Chondrocyte (in vitro differentiated cells): ENCODE measurements around the gene PAK6. TPM values are rescaled to one million over a fixed set of nuclear protein-coding genes. Genes with fewer than 3 reads are reported as not detected.

Experiments
- DNase-seq: peaks from one replicate; pipeline ENCODE4 v3.0.0; 2021; ENCODE audit warnings: mixed read lengths, low spot score
- H3K27ac Mint-ChIP-seq: one replicate; pipeline ENCODE4 v1.8.0; 2021; ENCODE audit warnings: mild to moderate bottlenecking, moderate library complexity, mixed read lengths; ENCODE audit not compliant: unreplicated experiment
- H3K27me3 Mint-ChIP-seq: 2 replicates; pipeline ENCODE4 v1.8.0; 2021; ENCODE audit warnings: low read depth, mixed read lengths
- H3K36me3 Mint-ChIP-seq: 2 replicates; pipeline ENCODE4 v1.8.0; 2021; ENCODE audit warnings: low read depth, mixed read lengths
- H3K4me1 Mint-ChIP-seq: 2 replicates; pipeline ENCODE4 v1.8.0; 2021; ENCODE audit warnings: low read depth, mild to moderate bottlenecking, mixed read lengths
- H3K4me3 Mint-ChIP-seq: one replicate; pipeline ENCODE4 v1.8.0; 2021; ENCODE audit warnings: mild to moderate bottlenecking, moderate library complexity, mixed read lengths; ENCODE audit not compliant: unreplicated experiment
- H3K9me3 Mint-ChIP-seq: 2 replicates; pipeline ENCODE4 v1.8.0; 2021; ENCODE audit warnings: low read depth, mixed read lengths
- total RNA-seq: library from RNA; stranded (reverse); gene quantifications from 3 replicates; pipeline ENCODE4 v1.2.1, GENCODE V29; 2021
- TF ChIP-seq, protein P1 (sequence below): fragments of 200-600 bp; sonication (generic); IDR thresholded peaks from 2 replicates; pipeline ENCODE4 v1.5.0; 2021; ENCODE audit warnings: antibody characterized with exemption, mild to moderate bottlenecking, moderate library complexity

PAK6 gene
- total RNA-seq, 1 donor from 2014 or later = 0.37 TPM

DNA sequence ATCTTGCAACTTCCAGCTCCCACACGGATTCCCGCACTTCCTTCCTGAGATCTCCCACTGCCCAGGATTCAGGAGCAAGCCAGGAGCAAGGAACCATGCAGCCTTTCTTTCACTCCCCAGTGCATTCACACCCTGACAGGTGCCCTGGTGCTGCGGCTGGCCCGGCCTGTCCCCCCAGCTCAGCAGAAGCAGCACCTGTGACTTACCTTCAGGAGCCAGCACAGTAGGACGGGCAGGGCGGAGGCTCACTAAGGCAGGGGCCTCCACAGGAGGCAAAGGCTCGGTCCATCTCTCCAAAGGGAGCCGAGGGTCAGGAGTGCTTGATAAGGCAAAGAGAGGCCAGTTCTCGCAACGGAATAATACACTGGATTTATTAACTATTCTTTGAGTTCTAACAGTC lies 39.2 kb downstream of the PAK6 start:
- H3K27ac Mint-ChIP-seq = no peak overlapping the region
- no peak overlapping the region for H3K4me3 Mint-ChIP-seq
- H3K27me3 Mint-ChIP-seq = peaks cover 17% of the 10 kb centered on the region
- no peaks in the 10 kb centered on the region for H3K36me3 Mint-ChIP-seq
- no peaks in the 10 kb centered on the region for H3K9me3 Mint-ChIP-seq
- no peak for DNase-seq
- TF ChIP-seq, protein P1, sequence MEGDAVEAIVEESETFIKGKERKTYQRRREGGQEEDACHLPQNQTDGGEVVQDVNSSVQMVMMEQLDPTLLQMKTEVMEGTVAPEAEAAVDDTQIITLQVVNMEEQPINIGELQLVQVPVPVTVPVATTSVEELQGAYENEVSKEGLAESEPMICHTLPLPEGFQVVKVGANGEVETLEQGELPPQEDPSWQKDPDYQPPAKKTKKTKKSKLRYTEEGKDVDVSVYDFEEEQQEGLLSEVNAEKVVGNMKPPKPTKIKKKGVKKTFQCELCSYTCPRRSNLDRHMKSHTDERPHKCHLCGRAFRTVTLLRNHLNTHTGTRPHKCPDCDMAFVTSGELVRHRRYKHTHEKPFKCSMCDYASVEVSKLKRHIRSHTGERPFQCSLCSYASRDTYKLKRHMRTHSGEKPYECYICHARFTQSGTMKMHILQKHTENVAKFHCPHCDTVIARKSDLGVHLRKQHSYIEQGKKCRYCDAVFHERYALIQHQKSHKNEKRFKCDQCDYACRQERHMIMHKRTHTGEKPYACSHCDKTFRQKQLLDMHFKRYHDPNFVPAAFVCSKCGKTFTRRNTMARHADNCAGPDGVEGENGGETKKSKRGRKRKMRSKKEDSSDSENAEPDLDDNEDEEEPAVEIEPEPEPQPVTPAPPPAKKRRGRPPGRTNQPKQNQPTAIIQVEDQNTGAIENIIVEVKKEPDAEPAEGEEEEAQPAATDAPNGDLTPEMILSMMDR = no peak
- H3K4me1 Mint-ChIP-seq = no peaks in the 10 kb centered on the region

DNA sequence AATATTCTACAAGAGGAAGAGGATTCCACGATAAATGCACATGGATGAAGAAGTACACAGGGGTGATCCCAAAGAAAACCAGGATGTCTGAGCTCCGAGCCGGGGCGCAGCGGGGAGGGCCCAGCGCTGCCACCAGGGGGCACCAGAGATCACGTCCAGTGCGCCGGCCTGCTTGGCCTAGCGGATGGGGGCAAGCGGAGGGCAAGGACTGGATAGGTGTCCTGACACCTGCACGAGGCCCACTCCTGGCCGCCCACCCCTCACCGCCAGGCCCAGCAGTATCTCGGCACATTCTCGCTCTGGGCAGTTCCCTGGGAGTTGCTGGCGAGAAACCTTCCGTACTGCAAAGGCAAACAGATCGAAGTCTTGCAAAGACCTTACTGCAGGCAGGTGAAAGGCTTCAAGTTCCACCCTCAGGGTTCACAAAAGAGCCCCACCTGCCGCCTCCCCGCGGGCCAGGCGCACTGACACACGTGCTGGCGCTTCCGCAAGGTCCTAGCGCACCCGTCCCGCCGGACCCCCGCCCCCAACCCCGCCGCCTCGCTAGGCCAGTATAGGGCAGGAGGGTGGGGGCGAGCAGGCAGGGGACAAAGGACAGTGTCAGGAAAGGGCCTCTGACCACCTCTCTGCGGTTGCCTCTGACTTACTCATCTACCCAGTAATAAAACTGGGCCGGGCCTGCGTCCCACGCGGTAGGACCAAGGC lies 40.7 kb downstream of the PAK6 start:
- TF ChIP-seq, protein P1 = peak; percentile 97
- no peaks in the 10 kb centered on the region for H3K9me3 Mint-ChIP-seq
- H3K27me3 Mint-ChIP-seq = peaks cover 17% of the 10 kb centered on the region
- no peak for DNase-seq
- no peak overlapping the region for H3K4me3 Mint-ChIP-seq
- no peaks in the 10 kb centered on the region for H3K36me3 Mint-ChIP-seq
- no peaks in the 10 kb centered on the region for H3K4me1 Mint-ChIP-seq
- H3K27ac Mint-ChIP-seq = no peak overlapping the region

DNA sequence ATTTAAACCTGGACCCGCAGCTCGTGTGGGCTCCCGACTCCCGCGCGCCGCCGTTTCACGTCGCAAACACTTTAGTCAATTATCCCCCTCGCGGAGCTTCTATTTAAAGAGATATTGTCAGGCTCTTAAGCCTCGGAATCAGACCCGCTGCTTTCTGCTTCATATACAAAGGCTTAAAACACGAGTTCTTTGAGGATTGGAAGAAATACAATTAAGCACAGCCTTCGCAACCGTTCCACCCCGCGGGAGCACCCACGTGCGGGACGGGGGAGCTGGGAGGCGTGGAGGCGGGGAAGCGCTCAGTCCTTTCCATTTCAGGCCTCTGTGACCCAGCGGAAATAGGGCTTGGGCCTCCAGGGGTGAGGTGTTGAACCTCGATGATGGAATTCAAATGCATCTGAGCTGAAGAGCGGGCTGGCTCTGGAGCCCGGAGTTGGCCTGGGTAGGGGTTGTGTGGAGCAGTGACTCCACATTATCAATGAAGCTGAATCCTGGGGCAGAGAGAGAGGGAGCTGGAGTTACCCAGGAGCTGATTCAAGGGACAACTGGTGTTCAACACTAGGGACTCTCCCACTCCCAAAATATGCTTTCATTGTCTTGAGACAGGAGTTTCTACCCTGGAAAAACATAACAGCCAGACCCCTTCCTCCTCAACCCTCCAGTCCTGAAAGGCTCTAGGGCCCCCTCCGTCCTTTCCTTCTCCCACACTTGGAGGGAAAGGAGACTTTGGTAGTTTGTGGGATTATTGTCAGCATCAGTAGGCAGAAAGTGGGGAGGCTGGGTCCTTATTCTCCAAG lies 41.6 kb downstream of the PAK6 start:
- peaks cover 6% of the 10 kb centered on the region for H3K4me1 Mint-ChIP-seq
- no peak overlapping the region for H3K4me3 Mint-ChIP-seq
- TF ChIP-seq, protein P1 = no peak
- H3K36me3 Mint-ChIP-seq = no peaks in the 10 kb centered on the region
- DNase-seq = no peak
- no peaks in the 10 kb centered on the region for H3K9me3 Mint-ChIP-seq
- H3K27ac Mint-ChIP-seq = no peak overlapping the region
- peaks cover 17% of the 10 kb centered on the region for H3K27me3 Mint-ChIP-seq

DNA sequence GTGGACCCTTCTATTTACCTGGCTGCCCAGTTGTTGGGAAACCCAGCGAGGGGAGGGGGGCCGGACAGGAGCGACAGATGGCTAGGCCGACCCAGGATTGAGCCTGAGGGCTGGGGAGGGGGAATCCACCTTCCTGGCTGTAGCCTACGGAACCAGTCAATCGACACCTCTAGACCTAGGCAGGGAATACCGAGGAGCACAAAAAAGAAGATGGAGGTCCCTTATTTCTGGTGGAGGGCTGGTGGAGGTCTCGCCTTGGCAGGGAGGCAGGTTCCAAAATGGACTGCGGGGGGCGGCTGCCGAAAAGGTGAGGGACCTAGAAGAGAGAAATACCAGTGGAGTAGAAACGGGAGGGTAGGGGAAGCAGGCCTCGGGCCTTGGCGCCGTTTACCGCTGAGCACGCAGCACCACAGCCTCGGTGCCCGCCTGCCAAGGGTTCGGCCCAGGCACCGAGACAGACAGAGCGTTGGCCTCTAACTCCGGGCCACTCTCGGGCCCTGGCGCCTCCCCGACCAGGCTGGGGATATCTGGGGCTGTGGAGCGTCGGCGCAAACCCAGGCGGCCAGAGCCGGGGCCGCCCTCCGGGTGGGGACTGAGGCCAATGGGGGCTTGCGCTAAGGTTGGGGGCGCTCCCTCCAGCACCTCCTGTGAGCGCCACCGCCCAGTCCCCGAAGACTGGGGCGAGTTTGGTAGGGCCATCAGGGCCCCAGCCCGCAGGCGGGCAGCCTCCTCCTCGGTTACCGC lies 42.4 kb downstream of the PAK6 start:
- DNase-seq = no peak
- Mint-ChIP-seq H3K4me3 (no peak overlapping the region), H3K36me3 (no peaks in the 10 kb centered on the region), H3K4me1 (peaks cover 10% of the 10 kb centered on the region), H3K27ac (no peak overlapping the region), H3K9me3 (no peaks in the 10 kb centered on the region), H3K27me3 (peaks cover 17% of the 10 kb centered on the region)
- TF ChIP-seq, protein P1 = no peak

DNA sequence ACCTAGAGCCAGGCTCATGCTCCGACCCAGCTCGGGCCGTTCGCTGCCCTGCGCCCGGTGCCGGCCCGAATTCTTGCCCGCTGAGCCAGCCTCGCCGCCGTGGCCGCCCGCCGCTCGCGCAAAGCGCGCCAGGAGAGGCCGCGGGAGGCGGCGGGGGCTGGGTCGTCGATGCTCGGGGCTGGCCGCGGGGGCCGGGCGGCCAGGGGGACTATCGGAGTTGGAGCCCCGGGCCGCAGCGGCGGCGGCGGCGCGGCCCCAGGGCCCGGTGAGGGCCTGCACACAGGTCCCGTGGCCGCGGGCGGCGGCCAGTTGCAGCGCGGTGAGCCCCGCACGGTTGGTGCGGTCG lies 42.9 kb downstream of the PAK6 start:
- H3K36me3 Mint-ChIP-seq = no peaks in the 10 kb centered on the region
- H3K4me1 Mint-ChIP-seq = peaks cover 10% of the 10 kb centered on the region
- H3K27ac Mint-ChIP-seq = no peak overlapping the region
- no peak overlapping the region for H3K4me3 Mint-ChIP-seq
- no peak for DNase-seq
- H3K27me3 Mint-ChIP-seq = peaks cover 17% of the 10 kb centered on the region
- TF ChIP-seq, protein P1 = no peak
- no peaks in the 10 kb centered on the region for H3K9me3 Mint-ChIP-seq
